IMR-90 (cell line): ENCODE results near the gene PLTP.

Experiments
- CEBPB ChIP-seq: IDR thresholded peaks from 2 replicates; pipeline ENCODE4 v1.6.1; 2012; ENCODE audit warnings: low read depth, low read length, improper control_type of control experiment
- FOS ChIP-seq: fragments of 150-350 bp; IDR thresholded peaks from 2 replicates; pipeline ENCODE4 v1.6.1; 2016; ENCODE audit warnings: low read depth, low read length
- POLR2A ChIP-seq: IDR thresholded peaks from 2 replicates; pipeline ENCODE4 v1.6.1; 2012; ENCODE audit warnings: mild to moderate bottlenecking, low read depth, low read length
- TF ChIP-seq, protein P1 (sequence below): conservative IDR thresholded peaks from 2 replicates; pipeline ENCODE4 v1.5.1; 2012; ENCODE audit warnings: mild to moderate bottlenecking, low read depth, low read length, improper control_type of control experiment
- TF ChIP-seq, protein P2 (sequence below): fragments of 150-350 bp; IDR thresholded peaks from 2 replicates; pipeline ENCODE4 v1.6.1; 2017; ENCODE audit warnings: mild to moderate bottlenecking, antibody characterized with exemption, low read length, low read depth

DNA sequence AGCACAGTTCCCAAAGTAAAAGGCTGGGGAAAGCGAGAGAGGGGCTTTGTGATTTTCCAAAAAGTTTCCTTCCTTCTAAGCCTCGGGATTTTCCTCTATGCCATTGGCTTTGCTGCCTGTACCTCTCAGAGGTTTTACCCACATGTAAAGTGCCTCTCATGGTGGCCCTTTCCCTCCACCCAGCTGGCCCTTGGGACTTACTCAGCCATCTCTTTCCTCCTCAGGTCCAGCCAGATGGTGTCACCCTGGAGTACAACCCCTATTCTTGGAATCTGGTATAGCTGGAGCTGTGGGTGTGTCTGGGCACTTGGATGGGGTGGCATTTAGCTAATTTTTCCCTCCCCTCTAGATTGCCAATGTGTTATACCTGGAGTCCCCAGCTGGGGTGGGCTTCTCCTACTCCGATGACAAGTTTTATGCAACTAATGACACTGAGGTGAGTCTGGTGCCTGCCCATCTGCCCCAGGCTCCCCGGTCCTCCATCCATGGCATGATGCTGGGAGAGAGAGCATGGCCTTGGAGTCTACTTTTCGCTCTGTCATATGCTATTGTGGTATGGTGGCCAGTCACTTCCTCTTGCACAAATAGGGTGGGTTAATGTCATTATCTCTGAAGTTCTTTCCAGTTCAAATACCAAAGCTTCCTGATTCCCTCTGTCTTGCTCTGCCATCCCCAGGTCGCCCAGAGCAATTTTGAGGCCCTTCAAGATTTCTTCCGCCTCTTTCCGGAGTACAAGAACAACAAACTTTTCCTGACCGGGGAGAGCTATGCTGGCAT is 19.7 kb downstream of the PLTP start:
- TF ChIP-seq FOS (no peak), POLR2A (no peak), CEBPB (no peak)
- TF ChIP-seq, protein P1, sequence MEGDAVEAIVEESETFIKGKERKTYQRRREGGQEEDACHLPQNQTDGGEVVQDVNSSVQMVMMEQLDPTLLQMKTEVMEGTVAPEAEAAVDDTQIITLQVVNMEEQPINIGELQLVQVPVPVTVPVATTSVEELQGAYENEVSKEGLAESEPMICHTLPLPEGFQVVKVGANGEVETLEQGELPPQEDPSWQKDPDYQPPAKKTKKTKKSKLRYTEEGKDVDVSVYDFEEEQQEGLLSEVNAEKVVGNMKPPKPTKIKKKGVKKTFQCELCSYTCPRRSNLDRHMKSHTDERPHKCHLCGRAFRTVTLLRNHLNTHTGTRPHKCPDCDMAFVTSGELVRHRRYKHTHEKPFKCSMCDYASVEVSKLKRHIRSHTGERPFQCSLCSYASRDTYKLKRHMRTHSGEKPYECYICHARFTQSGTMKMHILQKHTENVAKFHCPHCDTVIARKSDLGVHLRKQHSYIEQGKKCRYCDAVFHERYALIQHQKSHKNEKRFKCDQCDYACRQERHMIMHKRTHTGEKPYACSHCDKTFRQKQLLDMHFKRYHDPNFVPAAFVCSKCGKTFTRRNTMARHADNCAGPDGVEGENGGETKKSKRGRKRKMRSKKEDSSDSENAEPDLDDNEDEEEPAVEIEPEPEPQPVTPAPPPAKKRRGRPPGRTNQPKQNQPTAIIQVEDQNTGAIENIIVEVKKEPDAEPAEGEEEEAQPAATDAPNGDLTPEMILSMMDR: peak; percentile 29; the same call in 1 of the 2 replicates
- TF ChIP-seq, protein P2, sequence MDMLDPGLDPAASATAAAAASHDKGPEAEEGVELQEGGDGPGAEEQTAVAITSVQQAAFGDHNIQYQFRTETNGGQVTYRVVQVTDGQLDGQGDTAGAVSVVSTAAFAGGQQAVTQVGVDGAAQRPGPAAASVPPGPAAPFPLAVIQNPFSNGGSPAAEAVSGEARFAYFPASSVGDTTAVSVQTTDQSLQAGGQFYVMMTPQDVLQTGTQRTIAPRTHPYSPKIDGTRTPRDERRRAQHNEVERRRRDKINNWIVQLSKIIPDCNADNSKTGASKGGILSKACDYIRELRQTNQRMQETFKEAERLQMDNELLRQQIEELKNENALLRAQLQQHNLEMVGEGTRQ: 0 out of 2 replicates have a peak, but pooled peaks have one; percentile 1
